Mucosa of rectum (tissue), 2 donors: ENCODE measurements around the gene POLA2.
A peak's percentile ranks its signal among the peaks of the same experiment; 100 is the strongest.
"Not testable (repeated sequence)": the region's sequence is repeated elsewhere in the genome, so short reads cannot be mapped to it uniquely, and the experiment has no call there.

Experiments
- H3K27ac ChIP-seq, 2 donors: one replicate each; pipeline ENCODE4 v1.7.0; 2013; ENCODE audit warnings: inconsistent platforms in 2 of 2, low read depth in 2 of 2, low read length in 2 of 2
- H3K27me3 ChIP-seq, 2 donors: one replicate each; pipeline ENCODE4 v1.7.0; 2013; ENCODE audit warnings: low read length in 2 of 2; ENCODE audit not compliant: control insufficient read depth in 2 of 2, insufficient read depth in 2 of 2
- H3K36me3 ChIP-seq, 2 donors: one replicate each; pipeline ENCODE4 v1.7.0; 2013; ENCODE audit warnings: low read length in 2 of 2; ENCODE audit not compliant: control insufficient read depth in 2 of 2, insufficient read depth in 2 of 2
- H3K4me1 ChIP-seq, 2 donors: one replicate each; pipeline ENCODE4 v1.7.0; 2013; ENCODE audit warnings: low read length in 2 of 2, mild to moderate bottlenecking in 1 of 2; ENCODE audit not compliant: control insufficient read depth in 2 of 2, insufficient read depth in 2 of 2
- H3K4me3 ChIP-seq, 2 donors: one replicate each; pipeline ENCODE4 v1.7.0; 2013; ENCODE audit warnings: low read length in 2 of 2
- H3K9ac ChIP-seq, 2 donors: one replicate each; pipeline ENCODE4 v1.7.0; 2013; ENCODE audit warnings: low read length in 2 of 2, low read depth in 1 of 2, mild to moderate bottlenecking in 1 of 2
- H3K9me3 ChIP-seq, 2 donors: one replicate each; pipeline ENCODE4 v1.7.0; 2013; ENCODE audit warnings: low read length in 2 of 2; ENCODE audit not compliant: control insufficient read depth in 2 of 2
- donor health status: healthy.
- donor health status: Normal muscosa, but diverticular disease.

The POLA2 gene

GRCh38 chr11:65242389-65242788, 19.4 kb upstream of the POLA2 start:
- no peak overlapping the region for H3K9ac ChIP-seq
- H3K9me3 ChIP-seq: no peaks in the 10 kb centered on the region
- no peaks in the 10 kb centered on the region for H3K4me1 ChIP-seq
- no peak overlapping the region for H3K4me3 ChIP-seq
- no peaks in the 10 kb centered on the region for H3K27me3 ChIP-seq
- H3K27ac ChIP-seq: no peak overlapping the region
- no peaks in the 10 kb centered on the region for H3K36me3 ChIP-seq

- Histone ChIP-seq H3K9me3 (no peaks in the 10 kb centered on the region), H3K27ac (no peak overlapping the region), H3K9ac (no peak overlapping the region), H3K36me3 (no peaks in the 10 kb centered on the region), H3K27me3 (no peaks in the 10 kb centered on the region), H3K4me1 (no peaks in the 10 kb centered on the region), H3K4me3 (no peak overlapping the region)
Measured at GRCh38 chr11:65243797-65244196, 18.0 kb upstream of the POLA2 start.

GRCh38 chr11:65245046-65245445, 16.7 kb upstream of the POLA2 start:
- H3K4me3 ChIP-seq, H3K27me3 ChIP-seq, H3K9me3 ChIP-seq, H3K27ac ChIP-seq, H3K4me1 ChIP-seq, H3K9ac ChIP-seq, H3K36me3 ChIP-seq: not testable (repeated sequence)

GRCh38 chr11:65246506-65246905, 15.3 kb upstream of the POLA2 start:
- no peaks in the 10 kb centered on the region for H3K9me3 ChIP-seq
- no peak overlapping the region for H3K27ac ChIP-seq
- H3K27me3 ChIP-seq: no peaks in the 10 kb centered on the region
- no peak overlapping the region for H3K9ac ChIP-seq
- no peaks in the 10 kb centered on the region for H3K4me1 ChIP-seq
- H3K4me3 ChIP-seq: no peak overlapping the region
- H3K36me3 ChIP-seq: no peaks in the 10 kb centered on the region

- H3K27ac ChIP-seq: not testable (repeated sequence)
Measured at GRCh38 chr11:65248184-65248710, 13.5 kb upstream of the POLA2 start.

GRCh38 chr11:65251476-65251875, 10.3 kb upstream of the POLA2 start:
- Histone ChIP-seq H3K36me3 (no peaks in the 10 kb centered on the region), H3K9me3 (no peaks in the 10 kb centered on the region), H3K9ac (no peak overlapping the region), H3K27ac (no peak overlapping the region), H3K4me3 (no peak overlapping the region), H3K4me1 (peaks cover 0 to 3% of the 10 kb centered on the region in 2 donors), H3K27me3 (no peaks in the 10 kb centered on the region)

More at GRCh38 chr11:65248184-65248710, 13.5 kb upstream of the POLA2 start:
- not testable (repeated sequence) for H3K9me3 ChIP-seq, H3K9ac ChIP-seq, H3K4me1 ChIP-seq, H3K4me3 ChIP-seq, H3K27me3 ChIP-seq, H3K36me3 ChIP-seq

- peaks cover 0 to 3% of the 10 kb centered on the region in 2 donors for H3K4me1 ChIP-seq
- no peaks in the 10 kb centered on the region for H3K27me3 ChIP-seq
- H3K36me3 ChIP-seq: no peaks in the 10 kb centered on the region
- no peak overlapping the region for H3K27ac ChIP-seq
- no peak overlapping the region for H3K9ac ChIP-seq
- no peak overlapping the region for H3K4me3 ChIP-seq
- H3K9me3 ChIP-seq: no peaks in the 10 kb centered on the region
Measured at GRCh38 chr11:65254724-65255123, 7.0 kb upstream of the POLA2 start.

- Histone ChIP-seq H3K36me3 (no peaks in the 10 kb centered on the region), H3K27me3 (no peaks in the 10 kb centered on the region), H3K9ac (no peak overlapping the region), H3K27ac (no peak overlapping the region), H3K4me1 (peaks cover 7 to 13% of the 10 kb centered on the region in 2 donors), H3K4me3 (no peak overlapping the region), H3K9me3 (no peaks in the 10 kb centered on the region)
Measured at GRCh38 chr11:65258988-65259387, 2.8 kb upstream of the POLA2 start.

GRCh38 chr11:65260302-65260701, 1.5 kb upstream of the POLA2 start:
- peaks cover 7 to 10% of the 10 kb centered on the region in 2 donors for H3K4me1 ChIP-seq
- no peak overlapping the region for H3K27ac ChIP-seq
- H3K36me3 ChIP-seq: no peaks in the 10 kb centered on the region
- no peak overlapping the region for H3K9ac ChIP-seq
- no peaks in the 10 kb centered on the region for H3K27me3 ChIP-seq
- H3K4me3 ChIP-seq: no peak overlapping the region
- H3K9me3 ChIP-seq: no peaks in the 10 kb centered on the region

- Histone ChIP-seq H3K27me3 (no peaks in the 10 kb centered on the region), H3K9ac (peak overlapping the region; percentile 84 to 99), H3K4me1 (peaks cover 7 to 10% of the 10 kb centered on the region in 2 donors), H3K4me3 (peak overlapping the region; percentile 80 to 96), H3K27ac (peak overlapping the region; percentile 80 to 91), H3K36me3 (no peaks in the 10 kb centered on the region), H3K9me3 (no peaks in the 10 kb centered on the region)
Measured at GRCh38 chr11:65260756-65261590, 789 bp upstream of the POLA2 start.
